ENCODE measurements around the gene TSGA10IP. TPM values are rescaled to one million over a fixed set of nuclear protein-coding genes. Genes with fewer than 3 reads are reported as not detected.

The TSGA10IP gene
- total and polyA plus RNA-seq, 12 donors = 0.01 TPM; not detected in 11

- WGBS, 2 donors = 4 to 8% methylated on average over 8 to 13 of the region's 13 CpGs
- no peak for ATAC-seq
- intact Hi-C loops (cut with DNase I) = loop anchor here in 7 of 10 donors (5.0 kb wide), 5 partner anchors 35 to 75 kb away; partner anchors contain the start of genes FIBP (in 6 of the 7), BANF1 (in 3 of the 7), EIF1AD (in 3 of the 7) and C11orf68 (in 2 of the 7)
- no peak for DNase-seq
- Histone ChIP-seq H3K27ac (peak overlapping the region in 9 of 10 donors; percentile 86 to 98 (median 93)), H3K4me3 (peak overlapping the region; percentile 80 to 100 (median 92)), H3K4me1 (peaks cover 6 to 34% (median 27%) of the 10 kb centered on the region in 9 donors), H3K36me3 (peaks cover 4 to 40% (median 31%) of the 10 kb centered on the region in 9 donors), H3K9me3 (no peaks in the 10 kb centered on the region), H3K27me3 (no peaks in the 10 kb centered on the region)
- TF ChIP-seq CTCF (IDR thresholded peaks at IDR 0.05) = no peak
These were observed 16.9 kb downstream of the TSGA10IP start for GRCh38 chr11:65962141-65962564.

GRCh38 chr11:65964906-65965305 is 19.6 kb downstream of the TSGA10IP start:
- intact Hi-C loops (cut with DNase I) = loop anchor here in 7 of 10 donors (5.0 kb wide), 5 partner anchors 32 to 78 kb away; partner anchors contain the start of genes FIBP (in 6 of the 7), BANF1 (in 3 of the 7), EIF1AD (in 3 of the 7) and C11orf68 (in 2 of the 7)
- no peaks in the 10 kb centered on the region for H3K27me3 ChIP-seq
- no peak for TF ChIP-seq CTCF (IDR thresholded peaks at IDR 0.05)
- H3K4me1 ChIP-seq = peaks cover 6 to 34% (median 27%) of the 10 kb centered on the region in 9 donors
- H3K4me3 ChIP-seq = no peak overlapping the region
- no peaks in the 10 kb centered on the region for H3K9me3 ChIP-seq
- DNase-seq (no peak), ATAC-seq (no peak)
- 81 to 90% methylated on average over 10 of the region's 10 CpGs for WGBS, 2 donors
- no peak overlapping the region for H3K27ac ChIP-seq
- H3K36me3 ChIP-seq = peaks cover 9 to 67% (median 57%) of the 10 kb centered on the region in 9 donors

GRCh38 chr11:65965986-65966762 is 20.9 kb downstream of the TSGA10IP start:
- H3K9me3 ChIP-seq = no peaks in the 10 kb centered on the region
- DNase-seq (no peak), ATAC-seq (no peak)
- no peak overlapping the region for H3K27ac ChIP-seq
- no peak for TF ChIP-seq CTCF (IDR thresholded peaks at IDR 0.05)
- H3K36me3 ChIP-seq = peaks cover 9 to 73% (median 57%) of the 10 kb centered on the region in 9 donors
- 95% methylated on average over 36 of the region's 36 CpGs for WGBS, 2 donors
- H3K4me1 ChIP-seq = peaks cover 6 to 27% (median 22%) of the 10 kb centered on the region in 9 donors
- intact Hi-C loops (cut with DNase I) = no loop called here
- no peak overlapping the region for H3K4me3 ChIP-seq
- no peaks in the 10 kb centered on the region for H3K27me3 ChIP-seq

- DNase-seq (no peak), ATAC-seq (no peak)
- no peaks in the 10 kb centered on the region for H3K9me3 ChIP-seq
- H3K4me1 ChIP-seq = peaks cover 6 to 22% (median 19%) of the 10 kb centered on the region in 9 donors
- H3K36me3 ChIP-seq = peaks cover 9 to 82% (median 57%) of the 10 kb centered on the region in 9 donors
- no peak for TF ChIP-seq CTCF (IDR thresholded peaks at IDR 0.05)
- intact Hi-C loops (cut with DNase I) = no loop called here
- H3K4me3 ChIP-seq = no peak overlapping the region
- WGBS, 2 donors = 94% methylated on average over 30 of the region's 30 CpGs
- no peak overlapping the region for H3K27ac ChIP-seq
- no peaks in the 10 kb centered on the region for H3K27me3 ChIP-seq
These were observed 22.2 kb downstream of the TSGA10IP start for GRCh38 chr11:65967329-65967934.
